Activated CD8-positive, alpha-beta memory T cell treated with anti-CD3 and anti-CD28 coated beads, Interleukin-2, amount 10 ng/mL, durations not matched to agents 7 days and 5 days (primary cell): ENCODE data around the gene EML4. TPM values are rescaled to one million over a fixed set of nuclear protein-coding genes. Genes with fewer than 3 reads are reported as not detected.

Experiments used
- ATAC-seq: fragments of 150-1000 bp; cut with Tn5 transposase; one replicate; pipeline ENCODE4 v1.10.0; 2021; ENCODE audit warnings: moderate library complexity
- CTCF ChIA-PET: fragments of 350-600 bp; sonication (Branson Sonifier 250); formaldehyde crosslinking; loops from one replicate; lab custom pipeline; 2021; ENCODE audit warnings: antibody characterized with exemption; lab: Charles Lee
- DNase-seq: peaks from one replicate; pipeline ENCODE4 v3.0.0-alpha.2; 2020
- H3K27ac Mint-ChIP-seq: one replicate; pipeline ENCODE4 v1.8.0; 2021; ENCODE audit warnings: mild to moderate bottlenecking, mixed read lengths
- H3K27me3 Mint-ChIP-seq: one replicate; pipeline ENCODE4 v1.8.0; 2021; ENCODE audit warnings: mixed read lengths
- H3K36me3 Mint-ChIP-seq: one replicate; pipeline ENCODE4 v1.8.0; 2021; ENCODE audit warnings: mild to moderate bottlenecking, mixed read lengths
- H3K4me1 Mint-ChIP-seq: one replicate; pipeline ENCODE4 v1.8.0; 2021; ENCODE audit warnings: mixed read lengths
- H3K4me3 Mint-ChIP-seq: one replicate; pipeline ENCODE4 v1.8.0; 2021; ENCODE audit warnings: mild to moderate bottlenecking, moderate library complexity, mixed read lengths
- H3K9me3 Mint-ChIP-seq: one replicate; pipeline ENCODE4 v1.8.0; 2022; ENCODE audit warnings: low read depth, mixed read lengths
- total RNA-seq, 2 experiments: library from RNA; stranded (reverse); gene quantifications; one replicate each; pipeline ENCODE4 v1.2.3, GENCODE V29; 2021

The EML4 gene
- total RNA-seq, 2 experiments from 2014 or later = 73.4 to 110 TPM

- ATAC-seq = no peak
- CTCF ChIA-PET = no interaction called here
- Mint-ChIP-seq H3K9me3 (no peaks in the 10 kb centered on the region), H3K27ac (no peak overlapping the region), H3K27me3 (no peaks in the 10 kb centered on the region), H3K4me3 (no peak overlapping the region), H3K4me1 (peaks cover 38% of the 10 kb centered on the region), H3K36me3 (peaks cover 29% of the 10 kb centered on the region)
- DNase-seq = no peak
Measured at GRCh38 chr2:42185220-42185921, 16.2 kb downstream of the EML4 start.

GRCh38 chr2:42186366-42186765 is 17.2 kb downstream of the EML4 start:
- Mint-ChIP-seq H3K4me1 (peaks cover 34% of the 10 kb centered on the region), H3K36me3 (peaks cover 24% of the 10 kb centered on the region), H3K4me3 (no peak overlapping the region), H3K27ac (no peak overlapping the region), H3K9me3 (no peaks in the 10 kb centered on the region), H3K27me3 (no peaks in the 10 kb centered on the region)
- CTCF ChIA-PET = no interaction called here
- DNase-seq (no peak), ATAC-seq (no peak)

- DNase-seq (no peak), ATAC-seq (no peak)
- H3K27me3 Mint-ChIP-seq = no peaks in the 10 kb centered on the region
- CTCF ChIA-PET = interaction anchor here (0.6 kb wide), 1 partner anchor 60 kb away, joined by 3 read pairs; no protein-coding TSS in a partner anchor
- H3K27ac Mint-ChIP-seq = no peak overlapping the region
- peaks cover 36% of the 10 kb centered on the region for H3K4me1 Mint-ChIP-seq
- no peaks in the 10 kb centered on the region for H3K9me3 Mint-ChIP-seq
- H3K4me3 Mint-ChIP-seq = no peak overlapping the region
- H3K36me3 Mint-ChIP-seq = peaks cover 22% of the 10 kb centered on the region
Measured at GRCh38 chr2:42186945-42187632, 17.9 kb downstream of the EML4 start.

GRCh38 chr2:42187886-42188285 is 18.7 kb downstream of the EML4 start:
- peaks cover 36% of the 10 kb centered on the region for H3K4me1 Mint-ChIP-seq
- H3K27me3 Mint-ChIP-seq = no peaks in the 10 kb centered on the region
- no peak overlapping the region for H3K4me3 Mint-ChIP-seq
- H3K27ac Mint-ChIP-seq = no peak overlapping the region
- H3K36me3 Mint-ChIP-seq = peaks cover 18% of the 10 kb centered on the region
- DNase-seq = no peak
- CTCF ChIA-PET = no interaction called here
- no peak for ATAC-seq
- no peaks in the 10 kb centered on the region for H3K9me3 Mint-ChIP-seq

GRCh38 chr2:42189235-42189566 is 20.0 kb downstream of the EML4 start:
- H3K27me3 Mint-ChIP-seq = no peaks in the 10 kb centered on the region
- no peak overlapping the region for H3K27ac Mint-ChIP-seq
- no peak for DNase-seq
- CTCF ChIA-PET = interaction anchor here (0.9 to 1.8 kb wide), 3 partner anchors 10 to 98 kb away, joined by 3 to 4 read pairs (median 4); no protein-coding TSS in a partner anchor
- H3K4me3 Mint-ChIP-seq = no peak overlapping the region
- ATAC-seq = no peak
- peaks cover 41% of the 10 kb centered on the region for H3K4me1 Mint-ChIP-seq
- H3K9me3 Mint-ChIP-seq = no peaks in the 10 kb centered on the region
- H3K36me3 Mint-ChIP-seq = peaks cover 18% of the 10 kb centered on the region

GRCh38 chr2:42190191-42190590 is 21.0 kb downstream of the EML4 start:
- H3K4me3 Mint-ChIP-seq = no peak overlapping the region
- peaks cover 15% of the 10 kb centered on the region for H3K36me3 Mint-ChIP-seq
- H3K27me3 Mint-ChIP-seq = no peaks in the 10 kb centered on the region
- ATAC-seq (no peak), DNase-seq (no peak)
- no peaks in the 10 kb centered on the region for H3K9me3 Mint-ChIP-seq
- CTCF ChIA-PET = interaction anchor here (0.5 to 1.8 kb wide), 6 partner anchors 9 to 311 kb away, joined by 3 to 4 read pairs (median 4); no protein-coding TSS in a partner anchor
- H3K4me1 Mint-ChIP-seq = peaks cover 37% of the 10 kb centered on the region
- no peak overlapping the region for H3K27ac Mint-ChIP-seq

GRCh38 chr2:42191285-42192009 is 22.3 kb downstream of the EML4 start:
- DNase-seq (no peak), ATAC-seq (no peak)
- Mint-ChIP-seq H3K4me3 (no peak overlapping the region), H3K36me3 (peaks cover 10% of the 10 kb centered on the region), H3K27me3 (no peaks in the 10 kb centered on the region), H3K27ac (no peak overlapping the region), H3K9me3 (no peaks in the 10 kb centered on the region), H3K4me1 (peaks cover 36% of the 10 kb centered on the region)
- CTCF ChIA-PET = interaction anchor here (1.2 kb wide), 1 partner anchor 97 kb away, joined by 3 read pairs; no protein-coding TSS in a partner anchor

- Mint-ChIP-seq H3K4me3 (no peak overlapping the region), H3K9me3 (no peaks in the 10 kb centered on the region), H3K36me3 (peaks cover 12% of the 10 kb centered on the region), H3K4me1 (peaks cover 41% of the 10 kb centered on the region), H3K27ac (no peak overlapping the region), H3K27me3 (no peaks in the 10 kb centered on the region)
- ATAC-seq (no peak), DNase-seq (no peak)
- CTCF ChIA-PET = no interaction called here
Measured at GRCh38 chr2:42192010-42192373, 22.8 kb downstream of the EML4 start.

- CTCF ChIA-PET = interaction anchor here (0.6 kb wide), 1 partner anchor 97 kb away, joined by 5 read pairs; no protein-coding TSS in a partner anchor
- peak overlapping the region; percentile 44 for H3K27ac Mint-ChIP-seq
- no peak overlapping the region for H3K4me3 Mint-ChIP-seq
- H3K9me3 Mint-ChIP-seq = no peaks in the 10 kb centered on the region
- ATAC-seq (peak; percentile 58), DNase-seq (no peak)
- H3K36me3 Mint-ChIP-seq = peaks cover 9% of the 10 kb centered on the region
- peaks cover 40% of the 10 kb centered on the region for H3K4me1 Mint-ChIP-seq
- no peaks in the 10 kb centered on the region for H3K27me3 Mint-ChIP-seq
Measured at GRCh38 chr2:42192652-42193566, 23.8 kb downstream of the EML4 start.

GRCh38 chr2:42193722-42194187 is 24.6 kb downstream of the EML4 start:
- H3K36me3 Mint-ChIP-seq = peaks cover 16% of the 10 kb centered on the region
- ATAC-seq = no peak
- H3K27me3 Mint-ChIP-seq = no peaks in the 10 kb centered on the region
- DNase-seq = no peak
- CTCF ChIA-PET = interaction anchor here (0.6 to 3.0 kb wide), 3 partner anchors 44 to 98 kb away, joined by 4 to 12 read pairs (median 5); no protein-coding TSS in a partner anchor
- H3K27ac Mint-ChIP-seq = no peak overlapping the region
- no peak overlapping the region for H3K4me3 Mint-ChIP-seq
- H3K9me3 Mint-ChIP-seq = no peaks in the 10 kb centered on the region
- H3K4me1 Mint-ChIP-seq = peaks cover 49% of the 10 kb centered on the region

- Mint-ChIP-seq H3K4me3 (no peak overlapping the region), H3K36me3 (peaks cover 23% of the 10 kb centered on the region), H3K9me3 (no peaks in the 10 kb centered on the region), H3K27ac (no peak overlapping the region), H3K27me3 (no peaks in the 10 kb centered on the region), H3K4me1 (peaks cover 54% of the 10 kb centered on the region)
- CTCF ChIA-PET = interaction anchor here (0.7 to 3.0 kb wide), 5 partner anchors 22 to 106 kb away, joined by 3 to 13 read pairs (median 4); no protein-coding TSS in a partner anchor
- DNase-seq (no peak), ATAC-seq (no peak)
Measured at GRCh38 chr2:42194428-42194827, 25.3 kb downstream of the EML4 start.

GRCh38 chr2:42195559-42195958 is 26.4 kb downstream of the EML4 start:
- ATAC-seq (no peak), DNase-seq (no peak)
- Mint-ChIP-seq H3K4me3 (no peak overlapping the region), H3K27me3 (no peaks in the 10 kb centered on the region), H3K27ac (no peak overlapping the region), H3K36me3 (peaks cover 24% of the 10 kb centered on the region), H3K4me1 (peaks cover 51% of the 10 kb centered on the region), H3K9me3 (no peaks in the 10 kb centered on the region)
- CTCF ChIA-PET = interaction anchor here (0.6 to 3.0 kb wide), 9 partner anchors 10 to 99 kb away, joined by 3 to 25 read pairs (median 6); no protein-coding TSS in a partner anchor
